Esophagus muscularis mucosa (tissue), 3 donors: ENCODE data around the gene NEO1.

Source experiments
- CTCF ChIP-seq, 3 experiments: fragments of 200-600 bp in 2 of 3; fragments of 450-650 bp in 1 of 3; sonication (generic) in 2 of 3; IDR thresholded peaks; one replicate each; pipeline ENCODE4 v1.5.1; 2017 to 2019; ENCODE audit warnings: antibody characterized with exemption in 3 of 3, mild to moderate bottlenecking in 2 of 3, moderate library complexity in 1 of 3
- POLR2A ChIP-seq: fragments of 450-650 bp; IDR thresholded peaks from one replicate; pipeline ENCODE4 v1.6.1; 2017; ENCODE audit warnings: antibody characterized with exemption, moderate library complexity, mild to moderate bottlenecking, low read depth

- TF ChIP-seq POLR2A (no peak), CTCF (IDR thresholded peaks at IDR 0.05) (no peak)
These were observed 104.3 kb downstream of the NEO1 start for GRCh38 chr15:73156431-73157191.
